ENCODE results near the gene DNAAF8. TPM values are rescaled to one million over a fixed set of nuclear protein-coding genes. Genes with fewer than 3 reads are reported as not detected.

Gene DNAAF8
- total RNA-seq, 1 donor from 2014 or later: 0.96 TPM

DNA sequence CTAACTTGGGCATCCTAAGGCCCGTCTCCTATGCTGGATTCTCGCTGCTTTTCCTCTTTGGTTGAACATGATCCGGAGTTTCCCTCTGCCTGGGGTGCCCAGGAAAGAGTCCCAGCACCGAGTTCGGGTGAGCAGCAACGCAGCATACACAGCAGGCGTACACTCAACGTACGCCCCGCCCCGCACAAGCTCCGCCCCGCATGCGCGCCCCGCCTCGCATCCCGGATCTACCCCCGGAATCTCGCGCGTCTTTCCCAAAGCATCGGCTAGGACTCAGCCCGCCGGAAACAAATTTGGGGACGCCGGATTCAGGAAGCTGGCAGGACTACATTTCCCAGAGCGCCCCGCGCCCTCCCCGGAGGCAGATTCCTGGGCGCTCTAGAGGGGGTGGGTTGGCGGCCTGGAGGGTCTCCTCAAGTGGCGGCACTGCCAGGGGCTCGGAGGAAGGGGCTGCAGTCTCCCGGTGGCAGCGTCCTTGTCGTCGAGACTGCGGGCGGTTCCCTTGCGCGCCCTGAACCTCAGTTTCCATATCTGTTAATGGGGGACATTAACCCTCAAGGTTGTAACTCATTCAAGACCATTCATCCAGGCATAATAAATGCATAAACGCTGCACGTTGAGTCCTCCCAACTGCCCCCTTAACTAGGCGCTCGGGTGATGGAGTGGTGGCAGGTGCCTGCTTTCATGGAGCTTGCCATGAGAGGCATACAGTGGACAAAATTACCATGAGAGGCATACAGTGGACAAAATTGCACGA, 34.4 kb downstream of the DNAAF8 start:
- Mint-ChIP-seq H3K4me1 (peaks cover 28% of the 10 kb centered on the region), H3K36me3 (ENCODE audit: low read depth) (no peaks in the 10 kb centered on the region), H3K4me3 (peak overlapping the region; percentile 92), H3K27ac (ENCODE audit: unreplicated experiment) (peak overlapping the region; percentile 90), H3K9me3 (no peaks in the 10 kb centered on the region), H3K27me3 (ENCODE audit: low read depth) (no peaks in the 10 kb centered on the region)
- TF ChIP-seq, protein P1, sequence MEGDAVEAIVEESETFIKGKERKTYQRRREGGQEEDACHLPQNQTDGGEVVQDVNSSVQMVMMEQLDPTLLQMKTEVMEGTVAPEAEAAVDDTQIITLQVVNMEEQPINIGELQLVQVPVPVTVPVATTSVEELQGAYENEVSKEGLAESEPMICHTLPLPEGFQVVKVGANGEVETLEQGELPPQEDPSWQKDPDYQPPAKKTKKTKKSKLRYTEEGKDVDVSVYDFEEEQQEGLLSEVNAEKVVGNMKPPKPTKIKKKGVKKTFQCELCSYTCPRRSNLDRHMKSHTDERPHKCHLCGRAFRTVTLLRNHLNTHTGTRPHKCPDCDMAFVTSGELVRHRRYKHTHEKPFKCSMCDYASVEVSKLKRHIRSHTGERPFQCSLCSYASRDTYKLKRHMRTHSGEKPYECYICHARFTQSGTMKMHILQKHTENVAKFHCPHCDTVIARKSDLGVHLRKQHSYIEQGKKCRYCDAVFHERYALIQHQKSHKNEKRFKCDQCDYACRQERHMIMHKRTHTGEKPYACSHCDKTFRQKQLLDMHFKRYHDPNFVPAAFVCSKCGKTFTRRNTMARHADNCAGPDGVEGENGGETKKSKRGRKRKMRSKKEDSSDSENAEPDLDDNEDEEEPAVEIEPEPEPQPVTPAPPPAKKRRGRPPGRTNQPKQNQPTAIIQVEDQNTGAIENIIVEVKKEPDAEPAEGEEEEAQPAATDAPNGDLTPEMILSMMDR (conservative IDR thresholded peaks at IDR 0.05): no peak
- DNase-seq (ENCODE audit: low read depth, low spot score): peak; percentile 97

DNA sequence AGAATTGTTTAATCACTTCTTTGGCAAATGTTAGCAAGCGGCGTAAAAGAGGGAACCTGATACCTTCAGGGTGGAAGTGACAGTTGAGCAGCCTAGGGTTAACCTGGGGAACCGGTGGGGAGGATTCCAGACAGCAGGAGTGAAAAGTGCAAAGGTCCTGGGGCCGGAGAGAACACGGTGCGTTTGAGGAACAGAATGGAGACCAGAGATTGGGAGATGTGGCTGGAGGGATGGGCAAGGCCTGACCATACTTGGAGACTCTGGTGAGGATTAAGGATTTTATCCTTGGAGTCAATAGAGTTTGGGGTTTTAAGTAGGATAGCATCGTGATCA, 34.9 kb downstream of the DNAAF8 start:
- Mint-ChIP-seq H3K27me3 (ENCODE audit: low read depth) (no peaks in the 10 kb centered on the region), H3K4me3 (peak overlapping the region; percentile 92), H3K27ac (ENCODE audit: unreplicated experiment) (peak overlapping the region; percentile 68), H3K4me1 (peaks cover 28% of the 10 kb centered on the region), H3K36me3 (ENCODE audit: low read depth) (no peaks in the 10 kb centered on the region), H3K9me3 (no peaks in the 10 kb centered on the region)
- TF ChIP-seq, protein P1 (conservative IDR thresholded peaks at IDR 0.05): no peak
- no peak for DNase-seq (ENCODE audit: low read depth, low spot score)

DNA sequence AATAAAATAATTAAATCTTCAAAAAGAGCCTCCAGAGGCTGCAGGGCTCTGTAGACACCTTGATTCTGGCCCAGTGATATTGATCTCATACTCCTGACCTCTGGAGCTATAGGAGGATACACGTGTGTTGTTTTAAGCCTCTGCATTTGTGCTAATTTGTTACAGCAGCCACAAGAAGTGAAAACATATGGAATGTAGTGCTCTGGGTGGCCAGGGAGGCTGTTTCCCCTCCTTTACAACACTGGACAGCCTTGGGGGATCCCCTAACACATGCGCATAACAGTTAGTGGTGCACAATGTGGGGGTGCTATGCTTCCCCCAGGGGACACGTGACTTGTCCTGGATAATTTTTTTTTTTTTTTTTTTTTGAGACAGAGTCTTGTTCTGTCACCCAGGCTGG, 37.3 kb downstream of the DNAAF8 start:
- H3K4me3 Mint-ChIP-seq: no peak overlapping the region
- DNase-seq (ENCODE audit: low read depth, low spot score): no peak
- H3K27me3 Mint-ChIP-seq (ENCODE audit: low read depth): no peaks in the 10 kb centered on the region
- TF ChIP-seq, protein P1 (conservative IDR thresholded peaks at IDR 0.05): no peak
- peaks cover 19% of the 10 kb centered on the region for H3K4me1 Mint-ChIP-seq
- H3K36me3 Mint-ChIP-seq (ENCODE audit: low read depth): no peaks in the 10 kb centered on the region
- H3K27ac Mint-ChIP-seq (ENCODE audit: unreplicated experiment): no peak overlapping the region
- H3K9me3 Mint-ChIP-seq: no peaks in the 10 kb centered on the region

DNA sequence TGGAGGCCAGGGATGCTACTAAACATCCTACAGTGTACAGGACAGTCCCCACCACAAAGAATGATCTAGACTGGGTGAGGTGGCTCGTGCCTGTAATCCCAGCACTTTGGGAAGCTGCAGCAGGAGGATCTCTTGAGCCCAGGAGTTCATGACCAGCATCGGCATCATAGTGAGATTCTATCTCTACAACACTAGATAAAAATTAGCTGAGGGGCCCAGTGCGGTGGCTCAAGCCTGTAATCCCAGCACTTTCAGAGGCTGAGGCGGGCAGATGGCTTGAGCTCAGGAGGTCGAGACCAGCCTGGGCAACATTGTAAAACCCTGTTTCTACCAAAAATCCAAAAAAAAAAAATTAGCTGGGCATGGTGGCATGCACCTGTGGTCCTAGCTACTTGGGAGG, 38.0 kb downstream of the DNAAF8 start:
- Mint-ChIP-seq H3K4me1 (peaks cover 16% of the 10 kb centered on the region), H3K27ac (ENCODE audit: unreplicated experiment) (no peak overlapping the region), H3K9me3 (no peaks in the 10 kb centered on the region)

DNA sequence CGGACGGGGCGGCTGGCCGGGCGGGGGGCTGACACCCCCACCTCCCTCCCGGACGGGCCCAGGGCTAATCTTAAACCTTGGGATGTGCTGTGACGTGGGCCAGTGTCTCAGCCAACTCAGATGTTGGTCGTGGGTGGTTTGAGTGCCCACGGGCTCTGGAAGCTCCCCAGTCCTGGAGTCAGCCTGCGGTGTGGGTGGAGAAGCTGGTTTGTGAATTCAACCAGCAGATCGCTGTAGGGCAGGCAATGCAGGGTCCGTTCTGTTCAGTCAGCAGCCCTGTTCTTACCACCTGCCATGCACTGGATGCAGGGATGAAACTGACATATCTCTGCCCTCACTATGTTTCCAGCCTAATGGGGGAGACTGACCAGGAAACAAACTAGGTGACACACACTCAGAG, 40.7 kb downstream of the DNAAF8 start:
- Mint-ChIP-seq H3K4me3 (no peak overlapping the region), H3K4me1 (no peaks in the 10 kb centered on the region), H3K27ac (ENCODE audit: unreplicated experiment) (no peak overlapping the region), H3K9me3 (no peaks in the 10 kb centered on the region), H3K27me3 (ENCODE audit: low read depth) (no peaks in the 10 kb centered on the region), H3K36me3 (ENCODE audit: low read depth) (no peaks in the 10 kb centered on the region)
- TF ChIP-seq, protein P1 (conservative IDR thresholded peaks at IDR 0.05): no peak
- no peak for DNase-seq (ENCODE audit: low read depth, low spot score)

More for the DNA sequence above, 38.0 kb downstream of the DNAAF8 start:
- DNase-seq (ENCODE audit: low read depth, low spot score): no peak
- TF ChIP-seq, protein P1 (conservative IDR thresholded peaks at IDR 0.05): no peak
- Mint-ChIP-seq H3K27me3 (ENCODE audit: low read depth) (no peaks in the 10 kb centered on the region), H3K4me3 (no peak overlapping the region), H3K36me3 (ENCODE audit: low read depth) (no peaks in the 10 kb centered on the region)

Measured in neural crest cell (in vitro differentiated cells).